ENCODE measurements around the gene CTNNAL1. TPM values are rescaled to one million over a fixed set of nuclear protein-coding genes. Genes with fewer than 3 reads are reported as not detected.

Gene CTNNAL1
- total and polyA plus RNA-seq, 2 of the 8 experiments (the other 6 are each of a cell fraction or from before 2014, with no cell fraction given): 23.2 to 66.1 TPM

DNA sequence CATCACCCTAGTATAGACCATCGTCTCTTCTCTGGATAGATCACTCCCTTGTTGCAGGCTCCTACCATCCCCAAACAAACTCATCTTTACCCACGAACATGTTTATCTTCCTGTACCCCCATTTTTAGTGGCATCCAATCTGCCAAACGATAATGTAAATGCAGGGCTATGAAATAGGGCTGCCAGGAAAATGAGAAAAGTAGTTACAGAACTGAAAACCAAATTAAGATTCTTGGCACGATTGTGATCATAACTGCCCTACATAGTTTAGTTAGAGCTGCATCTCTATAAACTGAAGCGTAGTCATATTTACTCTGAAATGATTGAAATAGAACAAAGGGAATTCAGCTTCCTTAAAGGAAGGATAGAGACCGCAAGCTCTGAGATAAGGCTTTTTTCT, 53.0 kb downstream of the CTNNAL1 start:
- POLR2A ChIA-PET (ENCODE audit: partially characterized antibody): no interaction called here
- no peaks in the 10 kb centered on the region for H3K4me1 ChIP-seq (replicated peaks in 1 of 4; ENCODE audit: control insufficient read depth in 3 of 4, insufficient read depth in 4 of 4, low read length in 3 of 4)
- H3K4ac ChIP-seq (replicated peaks; ENCODE audit: insufficient read length, low read depth, low read length): no peak overlapping the region
- WGBS, 2 experiments (ENCODE audit: extremely low coverage in 1 of 2, insufficient coverage in 1 of 2, insufficient read length in 1 of 2, insufficient replicate concordance in 2 of 2, low coverage in 1 of 2, low lambda C conversion rate in 2 of 2, missing lambda C conversion rate in 1 of 2): 68% methylated on average over 6 of the region's 6 CpGs; no CpG with 5 or more reads in 1 of the 2 experiments
- H2BK20ac ChIP-seq (ENCODE audit: low read length): no peak overlapping the region
- H3K79me2 ChIP-seq (ENCODE audit: control insufficient read depth in 1 of 2, insufficient read depth in 2 of 2, low read length in 2 of 2): no peaks in the 10 kb centered on the region
- H3K23ac ChIP-seq (ENCODE audit: insufficient read length): no peak overlapping the region
- CTCF ChIA-PET (ENCODE audit: partially characterized antibody): interaction anchor here (8.0 kb wide), 1 partner anchor 8 kb away, joined by 40 read pairs; no protein-coding TSS in a partner anchor
- FAIRE-seq: no peak
- no peak overlapping the region for H4K91ac ChIP-seq (replicated peaks; ENCODE audit: insufficient read length, low read length)
- H3K4me3 ChIP-seq (ENCODE audit: extremely low read depth in 1 of 4, insufficient read depth in 2 of 4, low read depth in 3 of 4, low read length in 4 of 4): no peak overlapping the region
- no peak overlapping the region for H3K4me2 ChIP-seq (ENCODE audit: insufficient read depth in 1 of 2, low read depth in 2 of 2, low read length in 2 of 2)
- H3K18ac ChIP-seq (ENCODE audit: extremely low read depth, low read length): no peak overlapping the region
- H4K8ac ChIP-seq (ENCODE audit: extremely low read depth, insufficient read depth, low read length): no peak overlapping the region
- H2BK120ac ChIP-seq (replicated peaks; ENCODE audit: low read depth, low read length): no peak overlapping the region
- H3K27me3 ChIP-seq (replicated peaks in 1 of 4; ENCODE audit: control insufficient read depth in 3 of 4, extremely low read depth in 1 of 4, insufficient read depth in 3 of 4, low read length in 3 of 4): no peaks in the 10 kb centered on the region
- H3K9me3 ChIP-seq (ENCODE audit: insufficient read depth in 2 of 2, low read depth in 1 of 2, low read length in 1 of 2): no peaks in the 10 kb centered on the region
- no peaks in the 10 kb centered on the region for H3K23me2 ChIP-seq (ENCODE audit: low read depth, low read length)
- no peak overlapping the region for H2AK5ac ChIP-seq (ENCODE audit: low read depth, low read length)
- H2BK12ac ChIP-seq (ENCODE audit: low read depth, low read length): no peak overlapping the region
- H2BK5ac ChIP-seq (ENCODE audit: low read depth, low read length): no peak overlapping the region
- H3K14ac ChIP-seq (ENCODE audit: insufficient read length): no peak overlapping the region
- H3K79me1 ChIP-seq (ENCODE audit: low read depth, low read length): no peaks in the 10 kb centered on the region
- no peak overlapping the region for H3K27ac ChIP-seq (ENCODE audit: low read depth, low read length)
- no peak overlapping the region for H3K56ac ChIP-seq (replicated peaks; ENCODE audit: insufficient read length, low read depth, low read length)
- H2AFZ ChIP-seq (ENCODE audit: low read length): no peak overlapping the region
- H3K36me3 ChIP-seq (ENCODE audit: control insufficient read depth in 2 of 4, insufficient read depth in 4 of 4, low read length in 3 of 4): peaks cover 0 to 3% (median 2%) of the 10 kb centered on the region in 4 experiments; a peak in 4 of 8 replicates
- H4K20me1 ChIP-seq (replicated peaks in 1 of 2; ENCODE audit: control insufficient read depth in 1 of 2, insufficient read depth in 2 of 2, low read length in 2 of 2): no peaks in the 10 kb centered on the region
- H2BK15ac ChIP-seq (ENCODE audit: low read length): no peak overlapping the region
- no peak overlapping the region for H3K9ac ChIP-seq (replicated peaks in 1 of 4; ENCODE audit: extremely low read depth in 1 of 4, low read depth in 3 of 4, low read length in 3 of 4)
- H4K5ac ChIP-seq (ENCODE audit: insufficient read length, low read depth, low read length): no peak overlapping the region
- no peak for DNase-seq (ENCODE audit: low read depth in 1 of 2, low spot score in 2 of 2)
- TF ChIP-seq JUND (IDR thresholded peaks at IDR 0.05; ENCODE audit: low read length) (no peak), KDM1A (IDR thresholded peaks at IDR 0.05; ENCODE audit: borderline replicate concordance, low read length) (no peak), CHD2 (IDR thresholded peaks at IDR 0.05; ENCODE audit: low read length) (no peak), MAFK (IDR thresholded peaks at IDR 0.05; ENCODE audit: low read depth, low read length) (no peak), SAP30 (IDR thresholded peaks at IDR 0.05; ENCODE audit: insufficient read depth, insufficient replicate concordance, low read length) (no peak), SIN3A (conservative IDR thresholded peaks at IDR 0.05 in 1 of 2, IDR thresholded peaks at IDR 0.05 in 1 of 2; ENCODE audit: low read depth in 1 of 2, low read length in 2 of 2) (no peak), CHD1 (IDR thresholded peaks at IDR 0.05; ENCODE audit: low read depth, low read length) (no peak)
- TF ChIP-seq, protein P1, sequence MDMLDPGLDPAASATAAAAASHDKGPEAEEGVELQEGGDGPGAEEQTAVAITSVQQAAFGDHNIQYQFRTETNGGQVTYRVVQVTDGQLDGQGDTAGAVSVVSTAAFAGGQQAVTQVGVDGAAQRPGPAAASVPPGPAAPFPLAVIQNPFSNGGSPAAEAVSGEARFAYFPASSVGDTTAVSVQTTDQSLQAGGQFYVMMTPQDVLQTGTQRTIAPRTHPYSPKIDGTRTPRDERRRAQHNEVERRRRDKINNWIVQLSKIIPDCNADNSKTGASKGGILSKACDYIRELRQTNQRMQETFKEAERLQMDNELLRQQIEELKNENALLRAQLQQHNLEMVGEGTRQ (IDR thresholded peaks at IDR 0.05; ENCODE audit: low read length): no peak
- TF ChIP-seq, protein P2, sequence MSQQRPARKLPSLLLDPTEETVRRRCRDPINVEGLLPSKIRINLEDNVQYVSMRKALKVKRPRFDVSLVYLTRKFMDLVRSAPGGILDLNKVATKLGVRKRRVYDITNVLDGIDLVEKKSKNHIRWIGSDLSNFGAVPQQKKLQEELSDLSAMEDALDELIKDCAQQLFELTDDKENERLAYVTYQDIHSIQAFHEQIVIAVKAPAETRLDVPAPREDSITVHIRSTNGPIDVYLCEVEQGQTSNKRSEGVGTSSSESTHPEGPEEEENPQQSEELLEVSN (IDR thresholded peaks at IDR 0.05): no peak
- TF ChIP-seq, protein P3, sequence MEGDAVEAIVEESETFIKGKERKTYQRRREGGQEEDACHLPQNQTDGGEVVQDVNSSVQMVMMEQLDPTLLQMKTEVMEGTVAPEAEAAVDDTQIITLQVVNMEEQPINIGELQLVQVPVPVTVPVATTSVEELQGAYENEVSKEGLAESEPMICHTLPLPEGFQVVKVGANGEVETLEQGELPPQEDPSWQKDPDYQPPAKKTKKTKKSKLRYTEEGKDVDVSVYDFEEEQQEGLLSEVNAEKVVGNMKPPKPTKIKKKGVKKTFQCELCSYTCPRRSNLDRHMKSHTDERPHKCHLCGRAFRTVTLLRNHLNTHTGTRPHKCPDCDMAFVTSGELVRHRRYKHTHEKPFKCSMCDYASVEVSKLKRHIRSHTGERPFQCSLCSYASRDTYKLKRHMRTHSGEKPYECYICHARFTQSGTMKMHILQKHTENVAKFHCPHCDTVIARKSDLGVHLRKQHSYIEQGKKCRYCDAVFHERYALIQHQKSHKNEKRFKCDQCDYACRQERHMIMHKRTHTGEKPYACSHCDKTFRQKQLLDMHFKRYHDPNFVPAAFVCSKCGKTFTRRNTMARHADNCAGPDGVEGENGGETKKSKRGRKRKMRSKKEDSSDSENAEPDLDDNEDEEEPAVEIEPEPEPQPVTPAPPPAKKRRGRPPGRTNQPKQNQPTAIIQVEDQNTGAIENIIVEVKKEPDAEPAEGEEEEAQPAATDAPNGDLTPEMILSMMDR (IDR thresholded peaks at IDR 0.05; ENCODE audit: control extremely low read depth in 1 of 3, insufficient read depth in 1 of 3, low read depth in 1 of 3, low read length in 3 of 3): no peak
